ENCODE results near the gene OTOP2. TPM values are rescaled to one million over a fixed set of nuclear protein-coding genes. Genes with fewer than 3 reads are reported as not detected.
A peak's percentile ranks its signal among the peaks of the same experiment; 100 is the strongest.

Gene OTOP2
- total RNA-seq, 2 experiments from 2014 or later, result not detected

DNA sequence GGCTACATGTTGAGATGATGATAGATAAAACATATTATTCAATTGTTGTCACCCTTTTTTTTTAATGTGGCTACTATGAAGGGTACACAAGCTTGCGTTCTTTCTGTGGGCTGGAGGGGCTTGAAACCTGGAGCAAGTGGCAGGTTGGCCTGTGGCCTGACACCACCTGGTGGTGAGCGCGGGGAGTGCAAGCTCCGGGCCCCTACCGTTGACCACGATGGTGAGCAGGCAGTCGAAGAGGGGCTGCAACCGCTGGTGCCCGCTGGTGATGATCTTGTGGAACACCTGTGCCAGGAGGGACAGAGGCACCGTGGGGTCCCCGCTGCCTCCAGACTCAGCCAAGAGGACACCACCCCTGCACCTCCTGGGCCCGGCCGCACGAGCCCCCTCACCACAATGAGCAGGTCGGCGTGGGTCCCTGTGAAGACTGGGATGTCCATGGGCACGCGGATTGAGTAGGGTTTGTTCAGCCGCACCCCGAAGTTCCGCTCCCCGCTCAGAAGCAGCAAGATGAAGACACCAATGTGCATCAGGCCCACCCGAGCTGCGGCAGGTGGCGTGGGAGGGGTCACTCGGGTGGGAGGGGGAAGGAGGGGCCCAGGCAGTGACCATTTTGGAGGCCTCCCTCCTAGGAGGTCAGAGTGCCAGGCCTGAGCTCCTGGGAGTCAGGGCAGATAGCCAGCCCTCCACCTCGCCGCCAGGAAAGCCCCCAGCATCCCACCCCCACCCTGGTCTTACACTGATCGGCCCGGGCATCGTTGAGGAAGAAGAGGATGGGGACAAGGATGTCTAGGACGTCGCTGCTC is 34.1 kb downstream of the OTOP2 start:
- Histone ChIP-seq H3K9me2 (ENCODE audit: insufficient read depth, low read length) (no peaks in the 10 kb centered on the region), H4K20me1 (ENCODE audit: insufficient read depth, low read length) (no peaks in the 10 kb centered on the region), H3K36me3 (ENCODE audit: insufficient read depth, low read length) (no peaks in the 10 kb centered on the region), H3K27ac (ENCODE audit: low read depth, low read length, poor library complexity, severe bottlenecking) (no peak overlapping the region), H3K4me1 (ENCODE audit: insufficient read depth, low read length, poor library complexity, severe bottlenecking) (peaks cover 7% of the 10 kb centered on the region), H3K79me2 (ENCODE audit: insufficient read depth, low read depth, low read length) (no peaks in the 10 kb centered on the region), H3K4me2 (ENCODE audit: low read length) (no peak overlapping the region), H3K4me3 (ENCODE audit: low read depth, low read length, poor library complexity, severe bottlenecking) (no peak overlapping the region), H3K9me3 (ENCODE audit: low read length) (no peaks in the 10 kb centered on the region), H2AFZ (ENCODE audit: low read length) (no peak overlapping the region)
- CTCF ChIA-PET (ENCODE audit: unreplicated experiment), result interaction anchor here (0.5 to 1.2 kb wide), 7 partner anchors 9 to 167 kb away, joined by 3 to 5 read pairs (median 4); partner anchors contain the start of gene OTOP2
- POLR2A ChIA-PET, result interaction anchor here (0.5 to 1.2 kb wide), 3 partner anchors 9 to 85 kb away, joined by 3 to 4 read pairs (median 4); partner anchors contain the start of gene FDXR
- no TSS peak for BruUV-seq (replicated peaks)
- intact Hi-C loops (cut with micrococcal nuclease; ENCODE audit: unreplicated experiment), result loop anchor here (1.0 to 2.0 kb wide), 2 partner anchors 35 to 167 kb away; partner anchors contain the start of gene USH1G
- DNase-seq (ENCODE audit: low spot score), result peak; percentile 81
- TF ChIP-seq, protein P1, sequence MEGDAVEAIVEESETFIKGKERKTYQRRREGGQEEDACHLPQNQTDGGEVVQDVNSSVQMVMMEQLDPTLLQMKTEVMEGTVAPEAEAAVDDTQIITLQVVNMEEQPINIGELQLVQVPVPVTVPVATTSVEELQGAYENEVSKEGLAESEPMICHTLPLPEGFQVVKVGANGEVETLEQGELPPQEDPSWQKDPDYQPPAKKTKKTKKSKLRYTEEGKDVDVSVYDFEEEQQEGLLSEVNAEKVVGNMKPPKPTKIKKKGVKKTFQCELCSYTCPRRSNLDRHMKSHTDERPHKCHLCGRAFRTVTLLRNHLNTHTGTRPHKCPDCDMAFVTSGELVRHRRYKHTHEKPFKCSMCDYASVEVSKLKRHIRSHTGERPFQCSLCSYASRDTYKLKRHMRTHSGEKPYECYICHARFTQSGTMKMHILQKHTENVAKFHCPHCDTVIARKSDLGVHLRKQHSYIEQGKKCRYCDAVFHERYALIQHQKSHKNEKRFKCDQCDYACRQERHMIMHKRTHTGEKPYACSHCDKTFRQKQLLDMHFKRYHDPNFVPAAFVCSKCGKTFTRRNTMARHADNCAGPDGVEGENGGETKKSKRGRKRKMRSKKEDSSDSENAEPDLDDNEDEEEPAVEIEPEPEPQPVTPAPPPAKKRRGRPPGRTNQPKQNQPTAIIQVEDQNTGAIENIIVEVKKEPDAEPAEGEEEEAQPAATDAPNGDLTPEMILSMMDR (conservative IDR thresholded peaks at IDR 0.05; ENCODE audit: low read length), result peak; percentile 98
- no peak for TF ChIP-seq EZH2phosphoT487 (IDR thresholded peaks at IDR 0.05; ENCODE audit: borderline replicate concordance, low read depth, low read length)

DNA sequence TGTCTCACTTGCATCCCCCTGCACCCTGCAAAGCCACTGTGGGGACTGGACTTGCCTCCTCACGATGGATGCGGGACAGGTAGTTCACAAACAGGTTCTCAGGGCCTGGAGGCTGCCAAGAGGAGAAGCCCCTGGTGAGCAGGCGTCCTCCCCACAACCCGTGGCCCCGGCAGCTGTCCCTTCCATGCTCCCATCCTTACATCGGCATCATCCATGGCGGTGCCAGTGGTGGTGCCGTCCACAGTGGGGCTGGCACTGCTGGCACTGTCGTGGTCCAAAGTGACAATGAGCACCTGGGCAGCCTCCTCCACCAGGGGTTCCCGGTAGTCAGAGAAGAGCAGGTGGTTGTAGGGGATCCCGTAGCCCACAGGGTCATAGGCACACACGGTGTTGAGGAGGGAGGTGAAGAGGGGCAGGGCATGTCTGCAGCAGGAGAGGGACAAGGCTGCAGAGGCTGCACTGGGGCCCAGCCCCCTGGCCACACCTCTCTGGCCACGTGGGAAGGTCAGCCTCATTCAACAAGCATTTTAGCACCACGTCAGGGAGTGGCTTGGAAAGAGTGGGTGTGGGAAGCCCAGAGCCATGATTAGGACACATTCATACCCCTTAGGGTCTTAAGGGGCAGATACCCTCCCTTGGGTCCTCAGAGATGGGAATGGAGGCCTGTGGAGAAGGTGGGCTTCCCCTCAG is 35.9 kb downstream of the OTOP2 start:
- Histone ChIP-seq H3K4me3 (ENCODE audit: low read depth, low read length, poor library complexity, severe bottlenecking) (no peak overlapping the region), H4K20me1 (ENCODE audit: insufficient read depth, low read length) (no peaks in the 10 kb centered on the region), H3K9me2 (ENCODE audit: insufficient read depth, low read length) (no peaks in the 10 kb centered on the region), H3K36me3 (ENCODE audit: insufficient read depth, low read length) (no peaks in the 10 kb centered on the region), H3K4me1 (ENCODE audit: insufficient read depth, low read length, poor library complexity, severe bottlenecking) (peaks cover 7% of the 10 kb centered on the region), H3K79me2 (ENCODE audit: insufficient read depth, low read depth, low read length) (no peaks in the 10 kb centered on the region), H3K9me3 (ENCODE audit: low read length) (no peaks in the 10 kb centered on the region), H3K27ac (ENCODE audit: low read depth, low read length, poor library complexity, severe bottlenecking) (no peak overlapping the region), H3K4me2 (ENCODE audit: low read length) (no peak overlapping the region), H2AFZ (ENCODE audit: low read length) (no peak overlapping the region)
- no peak for TF ChIP-seq EZH2phosphoT487 (IDR thresholded peaks at IDR 0.05; ENCODE audit: borderline replicate concordance, low read depth, low read length)
- ChIA-PET CTCF (ENCODE audit: unreplicated experiment) (interaction anchor here (0.5 to 2.3 kb wide), 15 partner anchors 10 to 241 kb away, joined by 3 to 26 read pairs (median 5); partner anchors contain the start of genes CDR2L, MRPL58 and USH1G), POLR2A (interaction anchor here (1.2 to 2.2 kb wide), 4 partner anchors 14 to 88 kb away, joined by 3 to 16 read pairs (median 4); partner anchors contain the start of gene MRPL58)
- no TSS peak for BruUV-seq (replicated peaks)
- DNase-seq (ENCODE audit: low spot score), result no peak
- intact Hi-C loops (cut with micrococcal nuclease; ENCODE audit: unreplicated experiment), result loop anchor here (1.0 to 2.0 kb wide), 5 partner anchors 52 to 169 kb away; partner anchors contain the start of genes ARMC7, ATP5PD, KCTD2 and MRPL58
